Omental fat pad (tissue), 4 donors: ENCODE measurements around the gene CDYL2. TPM values are rescaled to one million over a fixed set of nuclear protein-coding genes. Genes with fewer than 3 reads are reported as not detected.
"Not testable (repeated sequence)": the region's sequence is repeated elsewhere in the genome, so short reads cannot be mapped to it uniquely, and the experiment has no call there.

Source experiments
- ATAC-seq: fragments of 150-250 bp; one replicate; pipeline ENCODE4 v1.9.1; 2016; ENCODE audit warnings: mild to moderate bottlenecking, moderate library complexity; ENCODE audit not compliant: low FRiP score
- DNase-seq: peaks from one replicate; pipeline ENCODE4 v3.0.0-alpha.2; 2019; ENCODE audit warnings: low spot score
- CTCF ChIP-seq, 3 donors: fragments of 450-650 bp; IDR thresholded peaks; one replicate each; pipeline ENCODE4 v1.5.1; 2016 to 2017; ENCODE audit warnings: antibody characterized with exemption in 3 of 3, mild to moderate bottlenecking in 3 of 3, moderate library complexity in 2 of 3
- total RNA-seq, 4 donors: library from RNA; depleted of rRNA; stranded (reverse); fragments of >200 nt; gene quantifications; one replicate each; pipeline ENCODE4 v1.1.0, GENCODE V29; 2016

CDYL2 gene
- total RNA-seq, 4 donors from 2014 or later: 5.9 to 8.8 (median 6.6) TPM

GRCh38 chr16:80802902-80803301 lies 1.5 kb downstream of the CDYL2 start:
- DNase-seq: no peak
- ATAC-seq: no peak
- TF ChIP-seq CTCF (IDR thresholded peaks at IDR 0.05): no peak

- TF ChIP-seq CTCF (IDR thresholded peaks at IDR 0.05): no peak
- DNase-seq: no peak
- ATAC-seq: no peak
These were observed 2.3 kb downstream of the CDYL2 start for GRCh38 chr16:80802138-80802537.

GRCh38 chr16:80794071-80794470 lies 10.3 kb downstream of the CDYL2 start:
- TF ChIP-seq CTCF (IDR thresholded peaks at IDR 0.05): no peak
- ATAC-seq (no peak), DNase-seq (no peak)

GRCh38 chr16:80792031-80792430 lies 12.4 kb downstream of the CDYL2 start:
- no peak for TF ChIP-seq CTCF (IDR thresholded peaks at IDR 0.05)
- DNase-seq (no peak), ATAC-seq (no peak)

- TF ChIP-seq CTCF (IDR thresholded peaks at IDR 0.05): no peak
- no peak for DNase-seq
- no peak for ATAC-seq
These were observed 13.0 kb downstream of the CDYL2 start for GRCh38 chr16:80791411-80791810.

GRCh38 chr16:80790751-80791150 lies 13.6 kb downstream of the CDYL2 start:
- ATAC-seq: no peak
- TF ChIP-seq CTCF (IDR thresholded peaks at IDR 0.05): no peak

GRCh38 chr16:80788027-80788426 lies 16.4 kb downstream of the CDYL2 start:
- TF ChIP-seq CTCF (IDR thresholded peaks at IDR 0.05): no peak
- ATAC-seq: no peak
- DNase-seq: no peak

More at GRCh38 chr16:80790751-80791150, 13.6 kb downstream of the CDYL2 start:
- no peak for DNase-seq

- ATAC-seq, DNase-seq: not testable (repeated sequence)
These were observed 17.8 kb downstream of the CDYL2 start for GRCh38 chr16:80786561-80786960.
